Measurements from ENCODE around the gene FOXL1. TPM values are rescaled to one million over a fixed set of nuclear protein-coding genes. Genes with fewer than 3 reads are reported as not detected.

FOXL1 gene
- total RNA-seq, 2 donors from 2014 or later = not detected

DNA sequence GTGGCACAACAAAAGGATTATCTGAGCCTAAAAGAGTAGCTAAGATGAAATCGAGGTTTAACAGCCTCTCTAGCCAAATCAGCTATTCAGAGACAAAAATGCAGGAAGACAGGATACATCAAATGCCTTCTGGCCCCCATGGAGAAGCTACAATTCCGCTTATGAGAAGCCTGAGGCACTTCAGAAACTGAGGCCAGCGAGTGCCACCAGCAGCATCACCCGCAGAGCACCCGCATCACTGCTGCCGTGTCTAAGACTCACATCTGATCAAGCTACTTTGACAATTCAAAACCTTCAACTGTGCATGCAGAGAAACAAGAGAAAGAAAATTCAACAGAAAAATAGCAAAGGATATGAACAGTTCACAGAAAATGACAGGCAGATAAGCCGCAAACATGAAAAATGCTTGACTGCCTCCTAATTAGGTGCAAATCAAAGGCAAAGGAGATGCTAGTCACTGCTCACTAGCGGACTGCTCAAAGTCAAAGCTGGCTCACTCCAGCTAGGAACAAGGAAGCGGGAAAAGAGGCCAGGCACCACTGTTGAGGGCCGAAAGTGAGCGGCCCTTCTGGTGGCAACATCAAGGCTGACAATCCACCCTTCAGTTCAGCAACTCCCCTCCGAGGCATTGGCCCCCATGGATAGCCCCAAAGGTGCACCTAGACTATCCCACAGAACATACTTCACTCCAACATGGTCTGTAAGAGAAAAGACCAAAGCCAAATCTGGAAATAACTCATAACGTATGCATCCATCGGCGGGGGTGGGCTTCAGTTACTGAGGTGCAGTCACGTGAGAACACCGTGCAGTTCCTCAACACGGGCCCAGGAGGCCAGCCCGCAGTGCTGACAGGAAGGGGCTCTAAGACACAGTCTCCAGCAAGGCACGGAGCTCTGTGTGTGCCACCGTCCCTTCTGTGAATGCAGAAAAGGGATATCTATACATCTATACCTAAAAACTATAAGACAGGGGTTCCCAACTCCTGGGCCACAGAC, 35.3 kb upstream of the FOXL1 start:
- H3K36me3 Mint-ChIP-seq = peaks cover 6 to 8% of the 10 kb centered on the region in 2 donors

DNA sequence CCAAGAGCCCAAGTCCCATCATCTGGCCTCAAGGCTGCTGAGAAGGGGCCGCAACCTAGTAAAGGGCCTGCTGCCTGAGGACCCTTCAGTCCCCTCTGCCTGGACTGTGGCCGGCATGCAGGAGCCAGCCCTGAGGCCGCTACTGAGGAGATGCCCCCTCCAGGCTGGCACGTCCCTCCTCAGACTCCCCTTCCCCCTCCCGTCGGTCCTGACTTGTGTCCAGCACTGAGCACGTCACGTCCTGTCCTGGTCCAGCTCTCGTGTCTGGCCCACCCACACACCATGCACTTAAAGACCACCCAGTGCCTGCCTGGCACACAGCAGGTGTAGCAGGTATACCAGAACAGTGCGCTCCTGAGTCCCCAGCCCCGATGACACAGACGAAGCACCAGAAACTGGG, 32.9 kb upstream of the FOXL1 start:
- DNase-seq (ENCODE audit: low spot score in 2 of 2) (no peak), ATAC-seq (no peak)
- H3K27ac Mint-ChIP-seq = no peak overlapping the region
- no peaks in the 10 kb centered on the region for H3K9me3 Mint-ChIP-seq
- H3K36me3 Mint-ChIP-seq = peaks cover 6 to 12% of the 10 kb centered on the region in 2 donors

More for the DNA sequence above, 35.3 kb upstream of the FOXL1 start:
- no peak for DNase-seq (ENCODE audit: low spot score in 2 of 2)
- Mint-ChIP-seq H3K27ac (no peak overlapping the region), H3K9me3 (no peaks in the 10 kb centered on the region)
- ATAC-seq = no peak

DNA sequence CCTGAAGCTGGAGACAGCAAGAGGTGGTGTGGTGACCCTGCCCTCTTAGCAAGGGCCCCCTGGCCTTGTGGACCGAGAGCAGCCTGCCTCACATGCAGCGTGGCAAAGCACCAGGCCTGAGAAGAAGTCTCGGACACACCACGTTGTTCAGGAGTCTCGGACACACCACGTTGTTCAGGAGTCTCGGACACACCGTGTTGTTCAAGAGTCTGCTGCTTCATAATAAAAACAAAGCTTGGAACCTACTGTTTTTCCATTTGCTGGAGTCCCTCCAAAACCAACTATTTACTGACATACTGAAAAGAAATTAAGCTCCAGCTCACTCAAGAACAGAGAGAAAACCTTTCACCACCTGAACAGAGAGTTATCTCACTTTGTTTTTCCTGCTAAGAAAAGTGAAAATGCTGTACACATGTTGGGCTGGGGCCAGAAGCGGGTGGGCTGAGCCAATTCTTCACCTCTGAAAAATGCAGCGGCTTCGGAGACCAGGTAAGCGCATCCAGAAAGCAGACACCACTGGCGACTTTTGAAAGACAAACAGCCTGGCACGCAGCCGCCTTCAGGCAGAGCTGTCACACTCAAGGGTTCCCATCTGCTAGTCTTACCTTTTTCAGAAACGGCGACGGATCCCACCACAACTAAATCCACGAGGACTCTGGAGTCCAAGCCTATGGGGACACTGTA, 32.3 kb upstream of the FOXL1 start:
- DNase-seq (ENCODE audit: low spot score in 2 of 2) = no peak
- Mint-ChIP-seq H3K36me3 (peaks cover 6 to 8% of the 10 kb centered on the region in 2 donors), H3K9me3 (no peaks in the 10 kb centered on the region), H3K27ac (no peak overlapping the region)
- ATAC-seq = no peak

DNA sequence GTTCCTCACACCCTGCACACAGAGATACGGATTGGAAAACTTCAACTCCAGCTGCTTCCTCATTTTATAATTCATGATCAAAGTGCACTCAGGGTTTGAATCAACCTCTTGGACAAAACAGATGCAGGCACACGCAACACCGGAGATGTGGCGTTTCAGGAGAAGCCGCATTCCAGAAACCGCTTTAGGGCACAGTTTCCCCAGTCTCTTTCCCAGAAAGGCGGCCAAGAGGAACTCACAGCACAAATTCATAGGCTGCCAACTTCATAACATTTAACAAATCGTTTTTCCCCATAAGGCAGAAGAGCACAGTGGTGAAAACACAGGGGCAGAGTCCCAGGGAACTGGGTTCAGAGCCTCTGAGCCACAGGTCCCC, 31.7 kb upstream of the FOXL1 start:
- H3K9me3 Mint-ChIP-seq = no peaks in the 10 kb centered on the region
- no peak for DNase-seq (ENCODE audit: low spot score in 2 of 2)
- H3K36me3 Mint-ChIP-seq = peaks cover 6% of the 10 kb centered on the region in 2 donors
- ATAC-seq = no peak
- H3K27ac Mint-ChIP-seq = no peak overlapping the region

DNA sequence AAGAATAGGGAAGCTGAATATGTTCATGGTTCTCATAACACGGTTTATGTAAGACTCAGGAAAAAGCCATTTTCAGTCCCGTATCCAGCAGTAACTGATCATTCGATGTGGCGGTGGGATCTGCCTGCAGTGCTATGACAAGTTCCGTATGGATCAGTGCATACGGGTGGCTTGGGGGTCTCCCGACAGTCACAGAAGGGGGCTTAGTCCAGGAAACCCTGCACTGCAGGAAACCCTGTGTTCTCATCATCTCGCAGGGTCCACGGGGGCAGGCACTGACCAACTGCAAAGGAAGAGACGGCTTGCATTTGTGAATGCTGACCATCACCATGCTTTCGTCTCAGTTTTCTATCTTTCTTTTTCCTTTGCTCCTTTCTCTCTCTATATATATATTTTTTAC, 31.1 kb upstream of the FOXL1 start:
- Mint-ChIP-seq H3K36me3 (peaks cover 6% of the 10 kb centered on the region in 2 donors), H3K27ac (no peak overlapping the region), H3K9me3 (no peaks in the 10 kb centered on the region)

DNA sequence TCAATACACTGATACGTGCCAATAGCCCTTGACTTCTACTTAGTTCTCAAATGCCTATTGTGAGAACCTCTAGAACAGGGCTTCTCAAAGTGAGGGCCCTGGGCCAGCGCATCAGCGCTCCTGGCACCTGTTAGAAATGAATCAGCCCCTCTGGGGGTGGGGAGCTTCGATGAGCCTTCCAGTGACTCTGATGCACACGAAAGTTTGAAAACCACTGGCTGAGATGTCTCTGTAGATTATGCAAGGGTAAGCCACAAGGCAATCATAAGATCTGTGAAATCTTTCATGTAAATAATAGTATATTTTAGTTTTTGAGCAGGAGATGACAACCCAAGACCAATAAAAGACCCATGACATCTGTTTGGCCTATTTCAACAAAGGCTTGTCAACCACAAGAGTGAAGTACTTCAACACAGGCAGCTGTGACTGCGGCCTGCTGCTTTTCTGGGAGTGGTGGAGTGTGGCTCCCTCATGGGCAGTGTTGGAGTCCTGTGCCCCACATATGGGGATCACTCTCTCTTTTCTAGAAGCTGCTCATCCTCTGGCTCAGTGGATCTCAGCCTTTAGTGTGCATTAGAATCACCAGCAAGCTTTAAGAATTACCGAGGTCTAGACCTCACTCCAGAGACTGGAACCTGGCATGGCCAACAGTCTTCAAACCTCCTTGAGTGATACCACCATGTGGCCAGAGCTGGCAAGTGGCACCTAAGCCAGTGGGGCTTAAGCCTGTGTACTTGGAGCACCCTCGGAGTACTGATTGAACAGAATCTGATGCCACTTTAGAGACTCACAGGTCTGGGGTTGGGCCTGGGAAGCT, 29.1 kb upstream of the FOXL1 start:
- Mint-ChIP-seq H3K36me3 (peaks cover 11 to 14% of the 10 kb centered on the region in 2 donors), H3K27ac (peak overlapping the region in 1 of 2 donors; percentile 88), H3K9me3 (peaks cover 0 to 4% of the 10 kb centered on the region in 2 donors)
- no peak for DNase-seq (ENCODE audit: low spot score in 2 of 2)
- peak; percentile 70 to 87 for ATAC-seq

More for the DNA sequence above, 31.1 kb upstream of the FOXL1 start:
- DNase-seq (ENCODE audit: low spot score in 2 of 2) (no peak), ATAC-seq (no peak)

DNA sequence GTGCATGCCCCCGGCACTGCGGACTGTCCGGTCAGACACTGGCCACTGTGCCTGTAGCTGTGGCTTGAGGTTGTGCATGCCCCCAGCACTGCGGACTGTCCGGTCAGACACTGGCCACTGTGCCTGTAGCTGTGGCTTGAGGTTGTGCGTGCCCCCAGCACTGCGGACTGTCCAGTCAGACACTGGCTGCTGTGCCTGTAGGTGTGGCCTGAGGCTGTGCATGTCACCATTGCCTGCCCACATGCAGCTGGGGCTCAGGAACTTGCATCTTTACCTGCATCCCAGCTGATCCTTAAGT, 28.5 kb upstream of the FOXL1 start:
- H3K36me3 Mint-ChIP-seq = peaks cover 8 to 16% of the 10 kb centered on the region in 2 donors
- DNase-seq (ENCODE audit: low spot score in 2 of 2) (no peak), ATAC-seq (no peak)
- H3K27ac Mint-ChIP-seq = no peak overlapping the region
- peaks cover 0 to 4% of the 10 kb centered on the region in 2 donors for H3K9me3 Mint-ChIP-seq

DNA sequence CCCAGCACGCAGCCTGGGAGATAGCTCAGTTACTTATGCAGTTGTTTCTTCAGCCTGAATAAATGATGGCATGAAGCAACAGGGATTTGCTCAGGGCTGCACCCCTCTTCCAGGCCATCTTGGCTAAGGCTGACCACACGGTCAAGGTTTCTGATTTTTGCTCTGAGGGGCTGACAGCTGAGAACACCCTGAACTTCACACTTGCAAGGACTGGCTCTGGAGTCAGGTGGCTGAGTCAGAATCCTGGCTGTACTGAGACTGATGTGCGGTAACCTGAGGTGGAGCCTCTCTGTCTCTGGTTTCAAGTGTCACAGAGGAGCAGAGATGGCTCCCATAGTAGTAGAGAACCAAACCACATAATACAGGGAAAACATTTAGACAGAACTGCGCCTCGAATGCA, 28.1 kb upstream of the FOXL1 start:
- DNase-seq (ENCODE audit: low spot score in 2 of 2) (no peak), ATAC-seq (no peak)
- peaks cover 0 to 4% of the 10 kb centered on the region in 2 donors for H3K9me3 Mint-ChIP-seq
- peaks cover 10 to 16% of the 10 kb centered on the region in 2 donors for H3K36me3 Mint-ChIP-seq
- no peak overlapping the region for H3K27ac Mint-ChIP-seq

DNA sequence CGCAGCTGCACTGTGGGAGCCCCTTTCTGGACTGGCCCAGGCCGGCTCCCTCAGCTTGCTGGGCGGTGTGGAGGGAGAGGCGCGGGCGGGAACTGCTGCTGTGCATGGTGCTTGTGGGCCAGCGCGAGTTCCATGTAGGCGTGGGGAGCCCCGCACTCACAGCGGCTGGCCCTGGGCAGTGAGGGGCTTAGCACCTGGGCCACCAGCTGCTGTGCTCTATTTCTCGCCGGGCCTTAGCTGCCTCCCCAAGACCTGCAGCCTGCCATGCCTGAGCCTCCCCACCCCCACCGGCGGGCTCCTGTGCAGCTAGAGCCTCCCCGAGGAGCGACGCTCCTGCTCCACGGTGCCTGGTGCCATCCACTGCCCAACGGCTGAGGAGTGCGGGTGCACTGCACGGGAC, 25.0 kb upstream of the FOXL1 start:
- H3K9me3 Mint-ChIP-seq = peaks cover 0 to 4% of the 10 kb centered on the region in 2 donors
- no peak for ATAC-seq
- H3K27ac Mint-ChIP-seq = peak overlapping the region in 1 of 2 donors; percentile 98
- no peak for DNase-seq (ENCODE audit: low spot score in 2 of 2)
- peaks cover 11 to 14% of the 10 kb centered on the region in 2 donors for H3K36me3 Mint-ChIP-seq

DNA sequence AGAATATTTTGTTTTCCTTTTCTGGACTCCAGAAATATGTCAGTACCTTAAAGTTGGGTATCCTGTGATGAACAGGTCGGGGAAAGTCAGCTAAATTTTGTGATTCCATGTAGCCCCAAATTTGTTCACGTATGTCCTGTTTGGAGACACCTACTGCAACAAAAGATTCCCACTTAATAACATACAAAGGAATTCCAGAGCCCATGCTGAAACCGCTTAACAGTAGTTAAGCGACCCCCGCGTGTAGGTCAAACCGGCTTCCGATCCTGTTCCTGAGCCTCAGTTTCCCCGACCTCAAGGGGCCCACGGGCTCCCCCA, 23.8 kb upstream of the FOXL1 start:
- no peak for ATAC-seq
- no peak for DNase-seq (ENCODE audit: low spot score in 2 of 2)
- peak overlapping the region; percentile 98 to 99 for H3K27ac Mint-ChIP-seq
- peaks cover 0 to 4% of the 10 kb centered on the region in 2 donors for H3K9me3 Mint-ChIP-seq
- peaks cover 10 to 14% of the 10 kb centered on the region in 2 donors for H3K36me3 Mint-ChIP-seq

DNA sequence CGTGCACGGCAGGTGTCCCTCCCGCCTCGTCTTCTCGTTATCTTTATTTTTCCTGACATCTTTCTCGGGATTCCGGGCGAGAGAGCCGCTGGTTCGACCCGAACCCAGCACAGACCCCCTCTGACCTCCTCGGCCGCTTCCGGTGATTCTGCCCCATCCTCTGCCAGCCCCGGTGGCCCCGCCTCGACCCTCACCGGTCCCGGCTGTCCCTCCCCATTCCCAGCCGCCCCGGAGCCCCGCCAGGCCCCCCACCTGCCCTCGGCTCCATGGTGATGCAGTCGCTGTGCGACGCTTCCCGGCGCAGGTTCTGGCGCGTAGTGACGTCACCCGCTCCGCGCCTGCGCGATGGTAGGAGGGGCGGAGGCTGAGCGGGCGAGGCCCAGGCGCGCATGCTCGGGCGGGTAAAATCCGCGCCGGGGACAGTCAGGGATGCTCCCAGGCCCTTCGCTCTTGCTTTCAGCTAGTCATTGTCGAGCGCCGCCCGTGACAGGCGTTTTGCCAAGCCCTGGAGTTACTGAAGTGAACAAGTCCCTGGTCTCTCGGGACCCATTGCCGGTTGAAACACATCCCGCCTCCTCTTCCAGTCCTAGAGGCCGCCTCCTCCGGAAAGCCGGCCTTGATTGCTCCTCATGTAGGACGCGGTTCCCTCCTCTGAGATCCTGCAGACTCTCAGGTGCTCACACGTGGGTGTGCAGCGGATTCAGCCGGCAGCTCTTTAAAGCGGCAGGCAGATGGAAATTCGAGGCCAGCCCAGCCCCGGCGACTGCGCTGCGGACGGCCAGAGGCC, 23.2 kb upstream of the FOXL1 start, which contains the start of gene MTHFSD:
MTHFSD (minus strand) TSS at position 319 of the 787 bp plus-strand sequence; CDS start at position 268, 51 bp downstream.
- DNase-seq (ENCODE audit: low spot score in 2 of 2) (peak; percentile 95 to 97), ATAC-seq (peak; percentile 97)
- peaks cover 0 to 4% of the 10 kb centered on the region in 2 donors for H3K9me3 Mint-ChIP-seq
- H3K27ac Mint-ChIP-seq = peak within 1 kb of the TSS; percentile 98 to 99
- H3K36me3 Mint-ChIP-seq = peaks cover 10 to 14% of the 10 kb centered on the region in 2 donors

DNA sequence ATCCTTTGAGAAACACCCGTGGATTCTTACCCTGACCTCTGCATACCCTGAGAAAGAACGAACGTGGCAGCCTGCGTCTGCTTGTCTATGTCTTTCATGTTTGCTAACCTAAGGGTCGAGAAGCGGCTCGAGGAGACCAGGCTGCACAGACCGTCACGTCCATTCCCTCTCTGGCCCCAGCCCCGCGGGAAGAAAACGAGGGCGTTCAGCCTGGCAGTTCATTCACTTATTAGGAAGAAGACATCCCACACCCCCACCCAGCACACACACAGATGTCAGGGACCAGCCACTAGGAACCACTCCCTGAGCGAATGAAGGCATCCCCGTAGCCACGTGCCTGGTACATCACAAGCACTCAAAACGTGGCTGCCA, 22.7 kb upstream of the FOXL1 start:
- Mint-ChIP-seq H3K36me3 (peaks cover 10 to 14% of the 10 kb centered on the region in 2 donors), H3K27ac (peak overlapping the region; percentile 98 to 99), H3K9me3 (peaks cover 0 to 4% of the 10 kb centered on the region in 2 donors)
- no peak for ATAC-seq
- no peak for DNase-seq (ENCODE audit: low spot score in 2 of 2)

DNA sequence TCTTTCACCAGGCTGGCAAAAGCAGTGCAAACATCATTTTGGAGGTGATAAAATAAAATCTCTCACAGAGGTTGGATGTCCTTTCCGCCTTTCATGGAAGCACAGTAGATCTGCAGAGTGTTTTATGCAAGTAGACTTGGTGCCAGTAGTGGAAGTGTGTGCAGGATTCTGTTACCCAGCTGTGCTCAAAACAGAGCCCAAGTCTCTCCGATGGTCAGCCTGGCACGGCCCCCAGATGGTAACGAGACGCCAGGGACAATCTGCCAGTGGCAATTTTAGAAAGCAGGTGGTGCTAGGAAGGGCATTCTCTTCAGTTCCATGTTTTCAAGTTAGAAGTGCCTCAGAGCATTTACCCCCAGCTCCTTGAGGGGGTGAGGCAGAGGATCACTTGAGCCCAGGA, 21.8 kb upstream of the FOXL1 start:
- Mint-ChIP-seq H3K9me3 (peaks cover 0 to 4% of the 10 kb centered on the region in 2 donors), H3K36me3 (peaks cover 10 to 14% of the 10 kb centered on the region in 2 donors), H3K27ac (peak overlapping the region in 1 of 2 donors; percentile 99)
- DNase-seq (ENCODE audit: low spot score in 2 of 2) (no peak), ATAC-seq (no peak)

DNA sequence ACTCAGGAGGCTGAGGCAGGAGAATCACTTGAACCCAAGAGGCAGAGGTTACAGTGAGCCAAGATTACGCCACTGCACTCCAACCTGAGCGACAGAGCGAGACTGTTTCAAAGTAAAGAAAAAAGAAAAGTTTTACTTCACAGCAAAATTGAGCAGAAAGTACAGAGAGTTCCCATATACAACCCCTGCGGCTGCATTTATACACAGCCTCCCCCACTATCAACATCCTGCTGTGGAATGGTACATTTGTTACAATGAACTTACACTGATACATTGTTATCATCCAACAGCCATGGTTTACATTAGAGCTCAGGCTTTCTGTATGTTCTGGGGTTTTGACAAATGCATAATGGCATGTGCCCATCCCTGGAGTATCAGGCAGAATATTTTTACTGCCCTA, 20.8 kb upstream of the FOXL1 start:
- Mint-ChIP-seq H3K36me3 (peaks cover 10 to 14% of the 10 kb centered on the region in 2 donors), H3K9me3 (peaks cover 0 to 4% of the 10 kb centered on the region in 2 donors), H3K27ac (no peak overlapping the region)
- ATAC-seq = no peak
- DNase-seq (ENCODE audit: low spot score in 2 of 2) = no peak

DNA sequence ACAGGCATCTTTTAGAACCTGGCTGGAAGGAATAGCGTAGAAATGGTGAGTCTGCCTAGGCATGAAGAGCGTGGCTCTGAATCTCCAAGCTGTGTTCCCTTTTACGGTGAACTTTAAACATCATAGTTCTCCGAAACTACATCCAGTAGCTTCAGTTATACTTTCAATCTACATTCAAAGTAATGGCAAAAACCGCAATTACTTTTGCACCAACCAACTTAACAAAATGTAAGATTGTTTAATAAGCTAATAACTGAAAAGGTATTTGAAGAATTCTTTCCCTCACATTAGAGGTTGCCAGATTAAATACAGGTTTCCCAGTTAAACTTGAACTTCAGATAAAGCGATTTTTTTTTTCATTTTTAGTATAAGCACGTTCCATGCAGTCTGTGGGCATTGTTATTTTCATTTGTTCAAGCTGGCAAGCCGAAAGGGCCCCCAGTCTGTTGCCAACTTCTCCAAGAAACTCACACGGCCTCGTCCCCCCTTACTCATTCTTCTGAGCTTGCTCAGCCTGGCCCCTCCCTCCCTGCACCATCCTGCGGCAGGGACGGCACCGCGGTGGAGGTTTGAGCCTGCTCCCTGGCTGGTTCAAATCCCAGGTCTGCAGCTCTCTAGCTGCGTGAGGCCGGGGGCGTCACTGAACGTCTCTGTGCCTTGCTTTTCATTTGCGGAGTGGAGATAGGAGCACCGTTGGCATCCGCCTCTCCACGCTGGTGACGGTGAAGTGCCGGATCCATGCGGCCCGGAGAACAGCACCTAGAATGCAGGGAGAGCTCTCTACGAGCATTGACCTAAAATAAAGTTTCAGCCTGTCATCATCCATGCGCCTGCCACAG, 19.8 kb upstream of the FOXL1 start:
- no peak for DNase-seq (ENCODE audit: low spot score in 2 of 2)
- ATAC-seq = no peak
- peaks cover 0 to 4% of the 10 kb centered on the region in 2 donors for H3K9me3 Mint-ChIP-seq
- peaks cover 10 to 14% of the 10 kb centered on the region in 2 donors for H3K36me3 Mint-ChIP-seq
- no peak overlapping the region for H3K27ac Mint-ChIP-seq

Data from activated naive CD4-positive, alpha-beta T cell treated with anti-CD3 and anti-CD28 coated beads, Interleukin-2, amount 50 U/mL, for 72 hours (primary cell).